Endothelial cell of umbilical vein (primary cell): ENCODE results near the gene KCNG2. TPM values are rescaled to one million over a fixed set of nuclear protein-coding genes. Genes with fewer than 3 reads are reported as not detected.

ENCODE experiments used
- BruUV-seq: library from RNA; stranded (reverse); fragments of 400-500 nt; replicated peaks from 2 replicates; lab custom pipeline; 2021; lab: Mats Ljungman, UMichigan
- CTCF ChIA-PET: fragments of 300-600, 350-600 bp; sonication (Branson Sonifier 250); formaldehyde crosslinking; loops from one replicate; lab custom pipeline; 2021; ENCODE audit warnings: antibody characterized with exemption, inconsistent platforms; lab: Charles Lee
- POLR2A ChIA-PET: fragments of 300-600, 350-600 bp; sonication (Branson Sonifier 250); formaldehyde crosslinking; loops from one replicate; lab custom pipeline; 2021; ENCODE audit warnings: antibody characterized with exemption, inconsistent platforms; lab: Charles Lee
- DNase-seq: peaks from one replicate; pipeline ENCODE4 v3.0.0-alpha.2; 2011; ENCODE audit warnings: low read depth, low spot score
- FAIRE-seq: peaks from 2 replicates; lab custom pipeline; 2011; peaks lifted over from hg19 to GRCh38; lab: Jason Lieb, UNC
- H2AFZ ChIP-seq: 2 replicates; pipeline ENCODE4 v1.6.0; 2012; ENCODE audit warnings: low read depth, low read length, control low read depth, inconsistent platforms
- H3K27ac ChIP-seq: 2 replicates; pipeline ENCODE4 v1.5.1; 2011; ENCODE audit warnings: low read depth, mild to moderate bottlenecking, control low read depth, low read length, moderate library complexity; ENCODE audit not compliant: insufficient read depth
- H3K27me3 ChIP-seq, 2 experiments: 2 replicates each; pipeline versions ENCODE4 v1.6.0 to v1.6.1; 2011; ENCODE audit warnings: low read length in 2 of 2, mixed read lengths in 1 of 2; ENCODE audit not compliant: control insufficient read depth in 2 of 2, insufficient read depth in 2 of 2
- H3K36me3 ChIP-seq, 2 experiments: 2 replicates in 1 of 2; 3 replicates in 1 of 2; pipeline ENCODE4 v1.5.1; 2011; ENCODE audit warnings: low read length in 2 of 2, mild to moderate bottlenecking in 1 of 2, moderate library complexity in 1 of 2; ENCODE audit not compliant: control insufficient read depth in 2 of 2, insufficient read depth in 2 of 2; ENCODE audit errors: extremely low read depth in 1 of 2
- H3K4me1 ChIP-seq: 3 replicates; pipeline ENCODE4 v1.5.1; 2011; ENCODE audit warnings: mild to moderate bottlenecking, low read length; ENCODE audit not compliant: control insufficient read depth, insufficient read depth; ENCODE audit errors: extremely low read depth
- H3K4me2 ChIP-seq: 2 replicates; pipeline ENCODE4 v1.6.1; 2011; ENCODE audit warnings: low read length, control low read depth, mixed read lengths; ENCODE audit not compliant: insufficient read depth
- H3K4me3 ChIP-seq, 3 experiments: fragments of 200-600 bp in 1 of 3; sonication (generic), shearing (Covaris generic) in 1 of 3; replicated peaks in 1 of 3; 2 replicates each; pipeline ENCODE4 v1.5.1; 2011 to 2016; ENCODE audit warnings: control low read depth in 3 of 3, low read length in 3 of 3, mild to moderate bottlenecking in 2 of 3, inconsistent platforms in 1 of 3, low read depth in 1 of 3, moderate library complexity in 1 of 3; ENCODE audit not compliant: insufficient read depth in 1 of 3
- H3K79me2 ChIP-seq: 2 replicates; pipeline ENCODE4 v1.6.0; 2012; ENCODE audit warnings: low read length, inconsistent platforms; ENCODE audit not compliant: control insufficient read depth, insufficient read depth
- H3K9ac ChIP-seq: replicated peaks from 2 replicates; pipeline ENCODE3; 2011; ENCODE audit warnings: low read length, control low read depth; ENCODE audit not compliant: insufficient read depth; ENCODE audit errors: extremely low read depth
- H3K9me1 ChIP-seq: replicated peaks from 3 replicates; pipeline ENCODE4 v1.6.0; 2011; ENCODE audit warnings: mild to moderate bottlenecking, low read length; ENCODE audit not compliant: control insufficient read depth, insufficient read depth; ENCODE audit errors: extremely low read depth
- H3K9me3 ChIP-seq: replicated peaks from 2 replicates; pipeline ENCODE4 v1.5.1; 2012; ENCODE audit warnings: low read length, inconsistent platforms; ENCODE audit not compliant: control insufficient read depth, insufficient read depth
- H4K20me1 ChIP-seq: replicated peaks from 2 replicates; pipeline ENCODE3; 2011; ENCODE audit warnings: mild to moderate bottlenecking, low read length; ENCODE audit not compliant: control insufficient read depth, insufficient read depth; ENCODE audit errors: extremely low read depth
- EZH2 ChIP-seq: IDR thresholded peaks from 2 replicates; pipeline ENCODE4 v1.6.1; 2012; ENCODE audit warnings: borderline replicate concordance, low read depth, mild to moderate bottlenecking, moderate library complexity, low read length, inconsistent platforms; ENCODE audit not compliant: severe bottlenecking
- FOS ChIP-seq: IDR thresholded peaks from 2 replicates; pipeline ENCODE4 v1.6.1; 2011; ENCODE audit warnings: mild to moderate bottlenecking, low read length, moderate library complexity, borderline replicate concordance; ENCODE audit not compliant: insufficient read depth
- GATA2 ChIP-seq: IDR thresholded peaks from 2 replicates; pipeline ENCODE4 v1.7.0; 2011; ENCODE audit warnings: low read depth, mild to moderate bottlenecking, moderate library complexity, mixed read lengths, low read length; ENCODE audit not compliant: insufficient read length, insufficient read depth
- JUN ChIP-seq: IDR thresholded peaks from 2 replicates; pipeline ENCODE4 v1.6.1; 2011; ENCODE audit warnings: borderline replicate concordance, low read depth; ENCODE audit not compliant: insufficient read length, insufficient read depth
- MAX ChIP-seq: IDR thresholded peaks from 2 replicates; pipeline ENCODE4 v1.6.1; 2011; ENCODE audit not compliant: insufficient read depth, insufficient read length
- MYC ChIP-seq: IDR thresholded peaks from one replicate; pipeline ENCODE4 v1.6.1; 2011; ENCODE audit warnings: mild to moderate bottlenecking, low read depth, low read length
- POLR2A ChIP-seq: IDR thresholded peaks from 2 replicates; pipeline ENCODE4 v1.6.1; 2012; ENCODE audit warnings: low read depth, mild to moderate bottlenecking, control low read depth, low read length
- POLR2AphosphoS5 ChIP-seq: IDR thresholded peaks from 2 replicates; pipeline ENCODE4 v1.6.1; 2012; ENCODE audit warnings: low read depth, mild to moderate bottlenecking, control low read depth, low read length, moderate library complexity; ENCODE audit not compliant: insufficient read depth
- dilution Hi-C: fragments of 300-500 bp; cut with MboI; formaldehyde crosslinking; loops from one replicate; pipeline ENCODE4 v1.15.0; 2019; ENCODE audit warnings: low sequenced_read_pairs; ENCODE audit not compliant: extremely low pct_ligation_motif_present
- intact Hi-C: fragments of 100-400 bp; cut with micrococcal nuclease; formaldehyde crosslinking; loops from one replicate; pipeline ENCODE4 v1.10.0; 2022
- polyA plus RNA-seq, 4 experiments: library from polyadenylated mRNA; depleted of rRNA in 3 of 4; stranded (reverse) in 3 of 4; unstranded in 1 of 4; fragments of >200 nt; gene quantifications; 2 replicates each; pipeline versions ENCODE4 v1.2.1 to v1.2.3, GENCODE V29; 2011 to 2012; ENCODE audit warnings: missing spikeins in 1 of 4
- total RNA-seq: library from RNA; stranded (reverse); gene quantifications from 2 replicates; pipeline ENCODE4 v1.2.3, GENCODE V29; 2021
- TF ChIP-seq, protein P1 (sequence below), 2 donors: IDR thresholded peaks; 1 replicate in 1 of 2; 2 replicates in 1 of 2; pipeline ENCODE4 v1.5.1; 2011; ENCODE audit warnings: low read length in 2 of 2, mild to moderate bottlenecking in 2 of 2, moderate library complexity in 2 of 2, control low read depth in 1 of 2, inconsistent platforms in 1 of 2, low read depth in 1 of 2; ENCODE audit not compliant: insufficient read depth in 1 of 2; ENCODE audit errors: extremely low read depth in 1 of 2

The KCNG2 gene
- total and polyA plus RNA-seq, 2 donors (not counting 3 experiments of a cell fraction or from before 2014, with no cell fraction given): not detected

DNA sequence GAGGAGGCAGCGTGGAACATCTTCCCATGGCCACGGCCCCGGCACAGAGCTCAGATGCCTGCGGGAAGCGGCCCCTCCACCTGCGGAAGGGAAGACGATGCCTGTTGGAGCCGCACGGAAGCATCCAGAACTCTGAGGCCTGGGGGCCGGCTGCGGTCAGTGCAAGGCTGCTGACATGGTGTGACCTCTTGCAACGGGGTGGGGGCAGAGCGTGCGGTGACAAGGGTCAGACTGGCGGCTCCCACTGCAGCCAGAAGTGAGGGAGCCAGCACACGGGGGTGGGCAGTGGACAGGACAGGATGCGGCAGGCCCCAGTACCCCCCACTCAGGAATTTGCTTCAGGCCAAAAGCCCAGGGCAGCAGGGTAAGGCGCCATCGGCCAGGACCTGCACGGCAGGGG is 104.9 kb downstream of the KCNG2 start:
- peaks cover 5% of the 10 kb centered on the region for H3K9me3 ChIP-seq
- H3K79me2 ChIP-seq: no peaks in the 10 kb centered on the region
- H3K4me1 ChIP-seq: no peaks in the 10 kb centered on the region
- no peak overlapping the region for H3K4me2 ChIP-seq
- peaks cover 0 to 3% of the 10 kb centered on the region in 2 experiments for H3K36me3 ChIP-seq
- no peaks in the 10 kb centered on the region for H3K9me1 ChIP-seq
- ChIA-PET CTCF (no interaction called here), POLR2A (no interaction called here)
- dilution Hi-C loops: no loop called here
- H4K20me1 ChIP-seq: no peaks in the 10 kb centered on the region
- H2AFZ ChIP-seq: no peak overlapping the region
- TSS peak; percentile 29 for BruUV-seq
- no peaks in the 10 kb centered on the region for H3K27me3 ChIP-seq
- no peak for FAIRE-seq
- DNase-seq: no peak
- no peak for TF ChIP-seq EZH2
- TF ChIP-seq POLR2A: no peak
- TF ChIP-seq, protein P1, sequence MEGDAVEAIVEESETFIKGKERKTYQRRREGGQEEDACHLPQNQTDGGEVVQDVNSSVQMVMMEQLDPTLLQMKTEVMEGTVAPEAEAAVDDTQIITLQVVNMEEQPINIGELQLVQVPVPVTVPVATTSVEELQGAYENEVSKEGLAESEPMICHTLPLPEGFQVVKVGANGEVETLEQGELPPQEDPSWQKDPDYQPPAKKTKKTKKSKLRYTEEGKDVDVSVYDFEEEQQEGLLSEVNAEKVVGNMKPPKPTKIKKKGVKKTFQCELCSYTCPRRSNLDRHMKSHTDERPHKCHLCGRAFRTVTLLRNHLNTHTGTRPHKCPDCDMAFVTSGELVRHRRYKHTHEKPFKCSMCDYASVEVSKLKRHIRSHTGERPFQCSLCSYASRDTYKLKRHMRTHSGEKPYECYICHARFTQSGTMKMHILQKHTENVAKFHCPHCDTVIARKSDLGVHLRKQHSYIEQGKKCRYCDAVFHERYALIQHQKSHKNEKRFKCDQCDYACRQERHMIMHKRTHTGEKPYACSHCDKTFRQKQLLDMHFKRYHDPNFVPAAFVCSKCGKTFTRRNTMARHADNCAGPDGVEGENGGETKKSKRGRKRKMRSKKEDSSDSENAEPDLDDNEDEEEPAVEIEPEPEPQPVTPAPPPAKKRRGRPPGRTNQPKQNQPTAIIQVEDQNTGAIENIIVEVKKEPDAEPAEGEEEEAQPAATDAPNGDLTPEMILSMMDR (IDR thresholded peaks at IDR 0.05; ENCODE audit: extremely low read depth in 1 of 2, insufficient read depth in 1 of 2, low read depth in 1 of 2, low read length in 2 of 2): no peak
- no peak for TF ChIP-seq MYC
- TF ChIP-seq GATA2: no peak
- no peak for TF ChIP-seq JUN
- no peak for TF ChIP-seq MAX
- TF ChIP-seq FOS: no peak
- TF ChIP-seq POLR2AphosphoS5: no peak
- no peak overlapping the region for H3K27ac ChIP-seq
- no peak overlapping the region for H3K9ac ChIP-seq
- H3K4me3 ChIP-seq: no peak overlapping the region
- intact Hi-C loops: no loop called here
